WTC11 (cell line): ENCODE data around the gene TACO1. TPM values are rescaled to one million over a fixed set of nuclear protein-coding genes. Genes with fewer than 3 reads are reported as not detected.

Source experiments
- ARID4B ChIP-seq: sonication (generic); formaldehyde crosslinking; IDR thresholded peaks from 2 replicates; pipeline ENCODE4 v1.8.0; 2023; ENCODE audit warnings: missing genetic modification reagents, mild to moderate bottlenecking, borderline replicate concordance
- ATF1 ChIP-seq: sonication (generic); formaldehyde crosslinking; IDR thresholded peaks from 2 replicates; pipeline ENCODE4 v1.8.1; 2023; ENCODE audit warnings: mild to moderate bottlenecking, moderate library complexity, missing genetic modification reagents
- ATF6 ChIP-seq: sonication (generic); formaldehyde crosslinking; IDR thresholded peaks from 2 replicates; pipeline ENCODE4 v1.8.1; 2023; ENCODE audit warnings: mild to moderate bottlenecking, missing genetic modification reagents
- CBFB ChIP-seq: sonication (generic); formaldehyde crosslinking; IDR thresholded peaks from 2 replicates; pipeline ENCODE4 v1.8.1; 2022; ENCODE audit warnings: mild to moderate bottlenecking, low read depth, missing genetic modification reagents
- CREB1 ChIP-seq: sonication (generic); formaldehyde crosslinking; IDR thresholded peaks from 2 replicates; pipeline ENCODE4 v1.8.0; 2023; ENCODE audit warnings: mild to moderate bottlenecking, missing genetic modification reagents
- CREM ChIP-seq: sonication (generic); formaldehyde crosslinking; IDR thresholded peaks from 2 replicates; pipeline ENCODE4 v1.8.1; 2022; ENCODE audit warnings: mild to moderate bottlenecking, missing genetic modification reagents, moderate library complexity
- E2F5 ChIP-seq: sonication (generic); formaldehyde crosslinking; IDR thresholded peaks from 2 replicates; pipeline ENCODE4 v1.8.1; 2022; ENCODE audit warnings: mild to moderate bottlenecking, moderate library complexity, missing genetic modification reagents
- ESRRA ChIP-seq: sonication (generic); formaldehyde crosslinking; IDR thresholded peaks from 2 replicates; pipeline ENCODE4 v1.8.1; 2022; ENCODE audit warnings: mild to moderate bottlenecking, missing genetic modification reagents, borderline replicate concordance
- GABPB1 ChIP-seq: sonication (generic); formaldehyde crosslinking; IDR thresholded peaks from 2 replicates; pipeline ENCODE4 v1.8.1; 2023; ENCODE audit warnings: mild to moderate bottlenecking, missing genetic modification reagents
- HMGA2 ChIP-seq: fragments of 250-450 bp; sonication (Bioruptor Pico); IDR thresholded peaks from 2 replicates; pipeline ENCODE4 v1.4.0; 2021; ENCODE audit warnings: mild to moderate bottlenecking, moderate library complexity
- JUN ChIP-seq: sonication (generic); formaldehyde crosslinking; IDR thresholded peaks from 2 replicates; pipeline ENCODE4 v1.8.0; 2023; ENCODE audit warnings: mild to moderate bottlenecking, missing genetic modification reagents
- MAX ChIP-seq: sonication (generic); formaldehyde crosslinking; IDR thresholded peaks from 2 replicates; pipeline ENCODE4 v1.8.0; 2022; ENCODE audit warnings: mild to moderate bottlenecking, missing genetic modification reagents
- NFATC4 ChIP-seq: fragments of 250-450 bp; sonication (Bioruptor Pico); IDR thresholded peaks from 2 replicates; pipeline ENCODE4 v1.9.0; 2021; ENCODE audit warnings: mild to moderate bottlenecking
- NR1H2 ChIP-seq: sonication (generic); formaldehyde crosslinking; IDR thresholded peaks from 2 replicates; pipeline ENCODE4 v1.9.0; 2021; ENCODE audit warnings: mild to moderate bottlenecking, moderate library complexity, missing genetic modification reagents
- OVOL2 ChIP-seq: fragments of 250-450 bp; sonication (Bioruptor Pico); IDR thresholded peaks from 2 replicates; pipeline ENCODE4 v1.9.0; 2021; ENCODE audit warnings: mild to moderate bottlenecking, borderline replicate concordance
- RELA ChIP-seq: sonication (generic); formaldehyde crosslinking; IDR thresholded peaks from 2 replicates; pipeline ENCODE4 v1.8.1; 2022; ENCODE audit warnings: missing genetic modification reagents, mild to moderate bottlenecking, borderline replicate concordance
- RORB ChIP-seq: fragments of 250-450 bp; sonication (Bioruptor Pico); IDR thresholded peaks from 2 replicates; pipeline ENCODE4 v1.9.0; 2021; ENCODE audit warnings: mild to moderate bottlenecking
- ZMAT4 ChIP-seq: fragments of 250-450 bp; sonication (Bioruptor Pico); IDR thresholded peaks from 2 replicates; pipeline ENCODE4 v1.9.0; 2021; ENCODE audit warnings: mild to moderate bottlenecking
- ZNF263 ChIP-seq: sonication (generic); formaldehyde crosslinking; IDR thresholded peaks from 2 replicates; pipeline ENCODE4 v1.8.1; 2022; ENCODE audit warnings: low read depth, mild to moderate bottlenecking, moderate library complexity, missing genetic modification reagents
- ZNF396 ChIP-seq: fragments of 250-450 bp; sonication (Bioruptor Pico); IDR thresholded peaks from 2 replicates; pipeline ENCODE4 v1.8.0; 2021; ENCODE audit warnings: mild to moderate bottlenecking, moderate library complexity, borderline replicate concordance
- total RNA-seq: library from RNA; stranded (reverse); gene quantifications from 3 replicates; pipeline ENCODE4 v1.2.3, GENCODE V29; 2021
- TF ChIP-seq, protein P1 (sequence below): fragments of 200-600 bp; IDR thresholded peaks from 2 replicates; pipeline ENCODE4 v1.8.0; 2022; ENCODE audit warnings: antibody characterized with exemption
- TF ChIP-seq, protein P2 (sequence below): sonication (generic); formaldehyde crosslinking; IDR thresholded peaks from 2 replicates; pipeline ENCODE4 v1.8.1; 2022; ENCODE audit warnings: low read depth, mild to moderate bottlenecking, moderate library complexity, missing genetic modification reagents, borderline replicate concordance
- TF ChIP-seq, protein P3 (sequence below): sonication (generic); formaldehyde crosslinking; IDR thresholded peaks from 2 replicates; pipeline ENCODE4 v1.8.1; 2022; ENCODE audit warnings: low read depth, missing genetic modification reagents, borderline replicate concordance
- TF ChIP-seq, protein P4 (sequence below): sonication (generic); formaldehyde crosslinking; IDR thresholded peaks from 2 replicates; pipeline ENCODE4 v1.8.1; 2022; ENCODE audit warnings: missing genetic modification reagents, borderline replicate concordance

The TACO1 gene
- total RNA-seq, 1 experiment from 2014 or later = 26.9 TPM

- TF ChIP-seq, protein P1, sequence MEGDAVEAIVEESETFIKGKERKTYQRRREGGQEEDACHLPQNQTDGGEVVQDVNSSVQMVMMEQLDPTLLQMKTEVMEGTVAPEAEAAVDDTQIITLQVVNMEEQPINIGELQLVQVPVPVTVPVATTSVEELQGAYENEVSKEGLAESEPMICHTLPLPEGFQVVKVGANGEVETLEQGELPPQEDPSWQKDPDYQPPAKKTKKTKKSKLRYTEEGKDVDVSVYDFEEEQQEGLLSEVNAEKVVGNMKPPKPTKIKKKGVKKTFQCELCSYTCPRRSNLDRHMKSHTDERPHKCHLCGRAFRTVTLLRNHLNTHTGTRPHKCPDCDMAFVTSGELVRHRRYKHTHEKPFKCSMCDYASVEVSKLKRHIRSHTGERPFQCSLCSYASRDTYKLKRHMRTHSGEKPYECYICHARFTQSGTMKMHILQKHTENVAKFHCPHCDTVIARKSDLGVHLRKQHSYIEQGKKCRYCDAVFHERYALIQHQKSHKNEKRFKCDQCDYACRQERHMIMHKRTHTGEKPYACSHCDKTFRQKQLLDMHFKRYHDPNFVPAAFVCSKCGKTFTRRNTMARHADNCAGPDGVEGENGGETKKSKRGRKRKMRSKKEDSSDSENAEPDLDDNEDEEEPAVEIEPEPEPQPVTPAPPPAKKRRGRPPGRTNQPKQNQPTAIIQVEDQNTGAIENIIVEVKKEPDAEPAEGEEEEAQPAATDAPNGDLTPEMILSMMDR = no peak
- no peak; the same call in 1 of the 2 replicates for TF ChIP-seq JUN (CRISPR knock-in tag)
- no peak for TF ChIP-seq RELA (CRISPR knock-in tag)
- peak; percentile 96 for TF ChIP-seq GABPB1 (CRISPR knock-in tag)
- peak; percentile 72; the same call in 1 of the 2 replicates for TF ChIP-seq CREM (CRISPR knock-in tag)
- 0 out of 2 replicates have a peak, but pooled peaks have one; percentile 17 for TF ChIP-seq NFATC4 (CRISPR knock-in tag)
- no peak for TF ChIP-seq ZNF263
- no peak for TF ChIP-seq CBFB (CRISPR knock-in tag)
- no peak for TF ChIP-seq ZNF396 (CRISPR knock-in tag)
- TF ChIP-seq, protein P2, sequence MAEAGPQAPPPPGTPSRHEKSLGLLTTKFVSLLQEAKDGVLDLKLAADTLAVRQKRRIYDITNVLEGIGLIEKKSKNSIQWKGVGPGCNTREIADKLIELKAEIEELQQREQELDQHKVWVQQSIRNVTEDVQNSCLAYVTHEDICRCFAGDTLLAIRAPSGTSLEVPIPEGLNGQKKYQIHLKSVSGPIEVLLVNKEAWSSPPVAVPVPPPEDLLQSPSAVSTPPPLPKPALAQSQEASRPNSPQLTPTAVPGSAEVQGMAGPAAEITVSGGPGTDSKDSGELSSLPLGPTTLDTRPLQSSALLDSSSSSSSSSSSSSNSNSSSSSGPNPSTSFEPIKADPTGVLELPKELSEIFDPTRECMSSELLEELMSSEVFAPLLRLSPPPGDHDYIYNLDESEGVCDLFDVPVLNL = no peak
- TF ChIP-seq E2F5 (CRISPR knock-in tag) = no peak
- TF ChIP-seq CREB1 = 0 out of 2 replicates have a peak, but pooled peaks have one; percentile 51
- 0 out of 2 replicates have a peak, but pooled peaks have one; percentile 26 for TF ChIP-seq OVOL2
- peak; percentile 64; the same call in 1 of the 2 replicates for TF ChIP-seq ARID4B (CRISPR knock-in tag)
- peak; percentile 70 for TF ChIP-seq MAX (CRISPR knock-in tag)
- no peak for TF ChIP-seq RORB (CRISPR knock-in tag)
- TF ChIP-seq ESRRA (CRISPR knock-in tag) = peak; percentile 89
- no peak for TF ChIP-seq NR1H2 (CRISPR knock-in tag)
- TF ChIP-seq, protein P3, sequence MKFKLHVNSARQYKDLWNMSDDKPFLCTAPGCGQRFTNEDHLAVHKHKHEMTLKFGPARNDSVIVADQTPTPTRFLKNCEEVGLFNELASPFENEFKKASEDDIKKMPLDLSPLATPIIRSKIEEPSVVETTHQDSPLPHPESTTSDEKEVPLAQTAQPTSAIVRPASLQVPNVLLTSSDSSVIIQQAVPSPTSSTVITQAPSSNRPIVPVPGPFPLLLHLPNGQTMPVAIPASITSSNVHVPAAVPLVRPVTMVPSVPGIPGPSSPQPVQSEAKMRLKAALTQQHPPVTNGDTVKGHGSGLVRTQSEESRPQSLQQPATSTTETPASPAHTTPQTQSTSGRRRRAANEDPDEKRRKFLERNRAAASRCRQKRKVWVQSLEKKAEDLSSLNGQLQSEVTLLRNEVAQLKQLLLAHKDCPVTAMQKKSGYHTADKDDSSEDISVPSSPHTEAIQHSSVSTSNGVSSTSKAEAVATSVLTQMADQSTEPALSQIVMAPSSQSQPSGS = no peak
- TF ChIP-seq, protein P4, sequence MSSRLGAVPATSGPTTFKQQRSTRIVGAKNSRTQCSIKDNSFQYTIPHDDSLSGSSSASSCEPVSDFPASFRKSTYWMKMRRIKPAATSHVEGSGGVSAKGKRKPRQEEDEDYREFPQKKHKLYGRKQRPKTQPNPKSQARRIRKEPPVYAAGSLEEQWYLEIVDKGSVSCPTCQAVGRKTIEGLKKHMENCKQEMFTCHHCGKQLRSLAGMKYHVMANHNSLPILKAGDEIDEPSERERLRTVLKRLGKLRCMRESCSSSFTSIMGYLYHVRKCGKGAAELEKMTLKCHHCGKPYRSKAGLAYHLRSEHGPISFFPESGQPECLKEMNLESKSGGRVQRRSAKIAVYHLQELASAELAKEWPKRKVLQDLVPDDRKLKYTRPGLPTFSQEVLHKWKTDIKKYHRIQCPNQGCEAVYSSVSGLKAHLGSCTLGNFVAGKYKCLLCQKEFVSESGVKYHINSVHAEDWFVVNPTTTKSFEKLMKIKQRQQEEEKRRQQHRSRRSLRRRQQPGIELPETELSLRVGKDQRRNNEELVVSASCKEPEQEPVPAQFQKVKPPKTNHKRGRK (CRISPR knock-in tag) = no peak
- TF ChIP-seq ATF6 (CRISPR knock-in tag) = no peak
- no peak for TF ChIP-seq ZMAT4 (CRISPR knock-in tag)
- TF ChIP-seq HMGA2 (CRISPR knock-in tag) = no peak
- TF ChIP-seq ATF1 = no peak
Measured at GRCh38 chr17:63600569-63601438, at the start of gene TACO1 (continued).
